AG09319 (cell line): ENCODE results near the gene SYNRG.
"Not testable (repeated sequence)": the region's sequence is repeated elsewhere in the genome, so short reads cannot be mapped to it uniquely, and the experiment has no call there.

ENCODE experiments used
- DNase-seq: peaks from one replicate; pipeline ENCODE4 v3.0.0-alpha.2; 2010; ENCODE audit warnings: low read depth; ENCODE audit errors: extremely low read depth
- CTCF ChIP-seq: IDR thresholded peaks from 2 replicates; pipeline ENCODE4 v1.5.1; 2011; ENCODE audit warnings: low read depth, mild to moderate bottlenecking, inconsistent platforms, low read length, moderate library complexity

SYNRG gene

GRCh38 chr17:37519251-37519985 is 89.8 kb downstream of the SYNRG start:
- no peak for DNase-seq

GRCh38 chr17:37518826-37519225 is 90.4 kb downstream of the SYNRG start:
- no peak for TF ChIP-seq CTCF

More at GRCh38 chr17:37519251-37519985, 89.8 kb downstream of the SYNRG start:
- TF ChIP-seq CTCF, result no peak

GRCh38 chr17:37517881-37518280 is 91.3 kb downstream of the SYNRG start:
- DNase-seq, result no peak
- TF ChIP-seq CTCF, result no peak

More at GRCh38 chr17:37518826-37519225, 90.4 kb downstream of the SYNRG start:
- no peak for DNase-seq

GRCh38 chr17:37516127-37516571 is 93.1 kb downstream of the SYNRG start:
- no peak for DNase-seq
- TF ChIP-seq CTCF, result no peak

- DNase-seq, result no peak
- TF ChIP-seq CTCF, result no peak
These were observed 95.5 kb downstream of the SYNRG start for GRCh38 chr17:37513711-37514110.

- no peak for DNase-seq
- TF ChIP-seq CTCF, result no peak
These were observed 96.7 kb downstream of the SYNRG start for GRCh38 chr17:37512442-37513068.

- not testable (repeated sequence) for DNase-seq
These were observed 97.6 kb downstream of the SYNRG start for GRCh38 chr17:37511642-37512041.
